Cardiac muscle cell (in vitro differentiated cells and primary cell): ENCODE results near the gene SOX12. TPM values are rescaled to one million over a fixed set of nuclear protein-coding genes. Genes with fewer than 3 reads are reported as not detected.

Experiments
- DNase-seq, 2 donors: peaks; one replicate each; pipeline versions ENCODE4 v3.0.0 to v3.0.0-alpha.2; 2010 to 2017; ENCODE audit warnings: low read depth in 1 of 2, low spot score in 1 of 2
- H3K27ac ChIP-seq: fragments of 200-600 bp; sonication (generic); 2 replicates; pipeline ENCODE4 v1.5.1; 2016
- H3K27me3 ChIP-seq: fragments of 200-600 bp; sonication (generic); 2 replicates; pipeline ENCODE4 v1.6.0; 2016; ENCODE audit warnings: control low read depth
- H3K36me3 ChIP-seq: fragments of 200-600 bp; sonication (generic); 2 replicates; pipeline ENCODE4 v1.5.1; 2016; ENCODE audit warnings: control low read depth
- H3K4me1 ChIP-seq: fragments of 200-600 bp; sonication (generic); 2 replicates; pipeline ENCODE4 v1.8.1; 2017; ENCODE audit warnings: low read depth, mild to moderate bottlenecking, mixed run types
- H3K4me3 ChIP-seq: fragments of 200-600 bp; sonication (generic); 2 replicates; pipeline ENCODE4 v1.5.1; 2016; ENCODE audit warnings: mild to moderate bottlenecking
- H3K9me3 ChIP-seq: fragments of 200-600 bp; sonication (generic); 2 replicates; pipeline ENCODE4 v1.5.1; 2017; ENCODE audit warnings: low read depth, mild to moderate bottlenecking, control low read depth
- polyA plus RNA-seq: library from polyadenylated mRNA; unstranded; fragments of >200 nt; fragmentation: Nextera tagmentation; extraction: Ambion mirVana; gene quantifications from 2 replicates; pipeline ENCODE4 v1.2.1, GENCODE V29; 2016
- total RNA-seq: library from RNA; depleted of rRNA; stranded (reverse); fragments of >200 nt; gene quantifications from 2 replicates; pipeline ENCODE4 v1.2.3, GENCODE V29; 2016
- TF ChIP-seq, protein P1 (sequence below): IDR thresholded peaks from 2 replicates; pipeline ENCODE4 v1.5.1; 2012; ENCODE audit warnings: low read depth, mild to moderate bottlenecking, low read length

The SOX12 gene
- total and polyA plus RNA-seq, 2 experiments from 2014 or later, result 41.9 to 79.8 TPM

DNA sequence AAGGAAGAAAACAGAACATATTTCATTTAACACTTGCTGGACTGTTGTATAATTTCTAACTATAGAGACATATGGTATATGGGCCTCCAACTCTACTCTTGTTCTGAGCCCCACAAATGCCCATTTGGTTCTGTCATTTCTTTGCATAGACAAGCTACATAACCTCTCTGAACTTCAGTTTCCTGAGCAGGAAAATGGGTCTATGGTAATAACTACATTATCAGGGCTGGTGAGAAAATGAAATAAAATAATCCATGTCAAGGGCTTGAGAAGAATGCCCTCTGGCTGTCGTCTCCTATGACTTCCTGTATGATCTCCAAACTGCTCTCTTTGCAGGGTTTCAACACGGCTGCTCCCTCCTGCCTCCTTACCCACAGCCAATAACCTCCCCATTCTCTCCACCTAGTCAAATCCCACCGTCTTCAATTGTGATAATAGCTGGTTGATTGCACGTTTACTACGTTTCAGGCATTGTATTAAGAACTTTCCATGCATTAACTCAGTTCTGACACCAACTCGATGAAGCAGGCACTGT lies 16.0 kb upstream of the SOX12 start:
- DNase-seq, result peak; percentile 27 to 53
- Histone ChIP-seq H3K9me3 (no peaks in the 10 kb centered on the region), H3K36me3 (no peaks in the 10 kb centered on the region), H3K4me3 (peak overlapping the region; percentile 35), H3K4me1 (peaks cover 14% of the 10 kb centered on the region), H3K27me3 (no peaks in the 10 kb centered on the region), H3K27ac (peak overlapping the region; percentile 97)
- TF ChIP-seq, protein P1, sequence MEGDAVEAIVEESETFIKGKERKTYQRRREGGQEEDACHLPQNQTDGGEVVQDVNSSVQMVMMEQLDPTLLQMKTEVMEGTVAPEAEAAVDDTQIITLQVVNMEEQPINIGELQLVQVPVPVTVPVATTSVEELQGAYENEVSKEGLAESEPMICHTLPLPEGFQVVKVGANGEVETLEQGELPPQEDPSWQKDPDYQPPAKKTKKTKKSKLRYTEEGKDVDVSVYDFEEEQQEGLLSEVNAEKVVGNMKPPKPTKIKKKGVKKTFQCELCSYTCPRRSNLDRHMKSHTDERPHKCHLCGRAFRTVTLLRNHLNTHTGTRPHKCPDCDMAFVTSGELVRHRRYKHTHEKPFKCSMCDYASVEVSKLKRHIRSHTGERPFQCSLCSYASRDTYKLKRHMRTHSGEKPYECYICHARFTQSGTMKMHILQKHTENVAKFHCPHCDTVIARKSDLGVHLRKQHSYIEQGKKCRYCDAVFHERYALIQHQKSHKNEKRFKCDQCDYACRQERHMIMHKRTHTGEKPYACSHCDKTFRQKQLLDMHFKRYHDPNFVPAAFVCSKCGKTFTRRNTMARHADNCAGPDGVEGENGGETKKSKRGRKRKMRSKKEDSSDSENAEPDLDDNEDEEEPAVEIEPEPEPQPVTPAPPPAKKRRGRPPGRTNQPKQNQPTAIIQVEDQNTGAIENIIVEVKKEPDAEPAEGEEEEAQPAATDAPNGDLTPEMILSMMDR, result no peak

DNA sequence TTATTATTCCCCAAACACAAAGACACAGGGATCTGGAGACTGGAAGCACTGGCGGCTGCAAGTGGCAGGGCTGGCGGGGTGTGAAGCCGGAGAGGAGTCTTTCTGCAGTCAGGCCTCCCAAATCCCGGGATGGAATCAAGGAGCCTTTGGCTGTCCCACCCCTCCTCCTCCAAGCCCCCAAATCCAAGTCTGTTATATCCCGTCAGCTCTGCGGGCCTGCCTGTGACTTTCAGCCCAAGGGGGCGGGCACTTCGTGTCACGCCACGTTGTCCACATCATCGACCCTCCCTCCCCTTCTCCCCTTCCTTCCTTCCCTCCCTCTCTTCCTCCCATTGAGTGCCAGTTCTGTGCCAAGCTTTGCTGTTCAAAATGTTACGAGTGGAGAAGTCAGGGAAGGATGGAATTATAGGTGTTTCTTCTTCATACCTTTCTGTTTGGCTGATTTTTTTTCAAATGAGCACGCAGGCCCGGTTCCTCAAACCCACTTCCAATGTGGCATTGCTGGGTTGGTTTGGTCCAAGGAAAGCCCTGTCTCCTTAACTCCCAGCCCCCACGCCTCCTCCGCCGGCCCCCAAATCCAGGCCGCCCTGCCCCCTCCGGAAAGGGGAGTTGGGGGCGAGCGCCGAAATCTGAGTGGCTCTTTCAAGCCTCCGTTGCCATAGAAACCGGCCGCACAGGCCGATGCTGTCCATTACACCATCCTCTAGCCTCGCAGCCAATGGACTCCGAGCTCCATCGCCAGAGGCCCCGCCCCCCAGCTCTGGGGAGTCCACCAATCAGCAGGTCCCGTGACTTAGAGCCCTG lies 15.3 kb upstream of the SOX12 start:
- Histone ChIP-seq H3K27me3 (no peaks in the 10 kb centered on the region), H3K4me1 (peaks cover 14% of the 10 kb centered on the region), H3K36me3 (no peaks in the 10 kb centered on the region), H3K27ac (peak overlapping the region; percentile 97), H3K4me3 (peak overlapping the region; percentile 35), H3K9me3 (no peaks in the 10 kb centered on the region)
- TF ChIP-seq, protein P1, result no peak
- DNase-seq, result peak; percentile 100

DNA sequence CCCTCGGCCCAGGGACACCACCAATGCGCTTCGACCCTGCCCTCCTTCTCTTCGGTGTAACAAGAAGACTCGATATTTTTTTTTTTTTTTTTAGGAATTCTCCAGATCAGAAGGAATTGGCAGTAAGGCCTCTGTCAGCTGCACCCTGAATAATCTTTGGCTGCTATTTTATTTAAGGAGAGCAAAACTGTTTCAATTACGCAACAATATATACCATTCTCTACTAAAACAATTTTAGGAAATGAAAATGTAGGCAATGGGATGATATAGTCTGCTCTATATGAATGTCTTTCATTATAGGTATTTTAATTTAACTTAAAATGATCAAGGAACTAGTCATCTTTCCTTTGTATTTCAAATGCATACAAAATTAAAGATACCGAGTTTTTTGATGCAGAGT lies 14.7 kb upstream of the SOX12 start:
- TF ChIP-seq, protein P1, result no peak
- Histone ChIP-seq H3K9me3 (no peaks in the 10 kb centered on the region), H3K27me3 (no peaks in the 10 kb centered on the region), H3K36me3 (no peaks in the 10 kb centered on the region), H3K4me3 (peak overlapping the region; percentile 14), H3K4me1 (peaks cover 14% of the 10 kb centered on the region), H3K27ac (peak overlapping the region; percentile 77)
- no peak for DNase-seq

DNA sequence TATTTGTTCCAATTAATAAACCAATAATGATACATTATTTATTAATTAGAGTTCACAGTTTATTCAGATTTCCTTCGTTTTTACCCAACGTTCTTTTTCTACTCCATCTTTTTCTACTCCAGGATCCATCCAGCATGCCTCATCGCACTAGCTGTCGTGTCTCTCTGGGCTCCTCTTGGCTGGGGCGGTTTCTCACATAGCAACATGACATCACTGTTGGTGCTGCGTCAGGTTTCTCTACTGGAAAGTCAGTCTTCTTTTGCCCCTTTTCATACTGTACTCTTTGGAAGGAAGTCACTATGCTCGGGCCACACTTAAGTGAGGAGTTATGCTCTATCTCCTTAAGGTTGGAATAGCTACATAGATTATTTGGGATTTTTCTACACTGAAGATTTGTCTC lies 13.7 kb upstream of the SOX12 start:
- no peak for DNase-seq
- Histone ChIP-seq H3K27me3 (no peaks in the 10 kb centered on the region), H3K27ac (no peak overlapping the region), H3K4me1 (peaks cover 14% of the 10 kb centered on the region), H3K9me3 (no peaks in the 10 kb centered on the region), H3K36me3 (no peaks in the 10 kb centered on the region), H3K4me3 (no peak overlapping the region)
- TF ChIP-seq, protein P1, result no peak

DNA sequence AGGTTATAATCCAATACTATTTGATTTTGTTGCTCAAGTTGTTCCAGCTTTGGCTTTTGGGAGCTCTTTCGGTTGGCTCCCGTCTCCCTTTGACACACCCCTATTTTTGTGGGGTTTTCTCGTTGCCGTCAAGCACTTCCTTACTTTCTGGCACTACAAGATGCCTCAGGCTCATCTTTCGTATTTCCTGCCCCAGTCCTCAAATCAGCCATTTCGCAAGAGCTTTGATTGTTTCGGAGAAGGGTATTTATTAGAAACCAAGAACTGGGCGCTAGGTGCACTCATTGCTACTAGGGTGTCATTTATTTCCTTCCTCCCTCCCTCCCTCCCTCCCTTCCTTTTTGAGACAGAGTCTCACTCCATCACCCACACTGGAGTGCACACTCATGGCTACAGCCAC lies 13.3 kb upstream of the SOX12 start:
- no peaks in the 10 kb centered on the region for H3K27me3 ChIP-seq
- TF ChIP-seq, protein P1, result no peak
- no peak for DNase-seq
- no peaks in the 10 kb centered on the region for H3K9me3 ChIP-seq
- H3K36me3 ChIP-seq, result no peaks in the 10 kb centered on the region
- peaks cover 14% of the 10 kb centered on the region for H3K4me1 ChIP-seq
- H3K4me3 ChIP-seq, result no peak overlapping the region
- no peak overlapping the region for H3K27ac ChIP-seq
